PC-9 (cell line): ENCODE measurements around the gene SLK. TPM values are rescaled to one million over a fixed set of nuclear protein-coding genes. Genes with fewer than 3 reads are reported as not detected.
A peak's percentile ranks its signal among the peaks of the same experiment; 100 is the strongest.

ENCODE experiments used
- BruUV-seq: library from RNA; stranded (reverse); fragments of 400-500 nt; replicated peaks from 2 replicates; lab custom pipeline; 2021; lab: Mats Ljungman, UMichigan
- CTCF ChIA-PET: fragments of 300-600 bp; sonication (Branson Sonifier 250); formaldehyde crosslinking; loops from one replicate; lab custom pipeline; 2022; ENCODE audit warnings: antibody characterized with exemption; lab: Charles Lee
- POLR2A ChIA-PET: fragments of 300-600 bp; sonication (Branson Sonifier 250); formaldehyde crosslinking; loops from one replicate; lab custom pipeline; 2022; ENCODE audit warnings: antibody characterized with exemption; ENCODE audit not compliant: unreplicated experiment; lab: Charles Lee
- DNase-seq, 2 experiments: peaks; one replicate each; pipeline versions ENCODE4 v3.0.0 to v3.0.0-alpha.2; 2015 to 2022; ENCODE audit warnings: mixed read lengths in 1 of 2
- H2AFZ ChIP-seq: fragments of 200-600 bp; sonication (generic); 2 replicates; pipeline ENCODE4 v1.8.1; 2017; ENCODE audit warnings: antibody characterized with exemption
- H3F3A ChIP-seq: fragments of 200-600 bp; sonication (generic); 2 replicates; pipeline ENCODE4 v1.8.1; 2017; ENCODE audit warnings: antibody characterized with exemption, mild to moderate bottlenecking, low read depth; ENCODE audit not compliant: insufficient read depth
- H3K27ac ChIP-seq: fragments of 200-600 bp; sonication (generic); 2 replicates; pipeline ENCODE4 v1.6.1; 2016; ENCODE audit warnings: mixed run types
- H3K27me3 ChIP-seq: fragments of 200-600 bp; sonication (generic); 2 replicates; pipeline ENCODE4 v1.6.1; 2016; ENCODE audit warnings: low read depth, mixed run types; ENCODE audit not compliant: insufficient read depth
- H3K36me3 ChIP-seq: fragments of 200-600 bp; sonication (generic); 2 replicates; pipeline ENCODE4 v1.6.1; 2016; ENCODE audit warnings: low read depth, mixed run types
- H3K4me1 ChIP-seq: fragments of 200-600 bp; sonication (generic); replicated peaks from 2 replicates; pipeline ENCODE4 v1.6.1; 2016; ENCODE audit warnings: mixed run types; ENCODE audit not compliant: insufficient read depth
- H3K4me2 ChIP-seq: fragments of 200-600 bp; sonication (generic); 2 replicates; pipeline ENCODE4 v1.6.1; 2017; ENCODE audit warnings: mixed run types
- H3K4me3 ChIP-seq: fragments of 200-600 bp; sonication (generic); 2 replicates; pipeline ENCODE4 v1.6.1; 2016; ENCODE audit warnings: mixed run types
- H3K79me2 ChIP-seq: fragments of 200-600 bp; sonication (generic); 2 replicates; pipeline ENCODE4 v1.6.1; 2017; ENCODE audit warnings: low read depth, mixed run types
- H3K9me2 ChIP-seq: fragments of 200-600 bp; sonication (generic); 2 replicates; pipeline ENCODE4 v1.8.1; 2017; ENCODE audit warnings: mild to moderate bottlenecking; ENCODE audit not compliant: insufficient read depth
- H3K9me3 ChIP-seq: fragments of 200-600 bp; sonication (generic); 2 replicates; pipeline ENCODE4 v1.8.1; 2016; ENCODE audit warnings: low read depth; ENCODE audit not compliant: insufficient read depth
- H4K20me1 ChIP-seq: fragments of 200-600 bp; sonication (generic); 2 replicates; pipeline ENCODE4 v1.8.1; 2017; ENCODE audit not compliant: insufficient read depth
- CTCF ChIP-seq: fragments of 200-600 bp; sonication (generic); conservative IDR thresholded peaks from 2 replicates; pipeline ENCODE4 v1.6.1; 2017; ENCODE audit warnings: mixed run types, antibody characterized with exemption, mild to moderate bottlenecking, moderate library complexity
- EZH2 ChIP-seq: fragments of 200-600 bp; sonication (generic); IDR thresholded peaks from 2 replicates; pipeline ENCODE4 v1.8.0; 2017; ENCODE audit warnings: antibody characterized with exemption, low read depth
- intact Hi-C: fragments of 100-400 bp; cut with micrococcal nuclease; formaldehyde crosslinking; loops from one replicate; pipeline ENCODE4 v1.10.0; 2022; ENCODE audit not compliant: unreplicated experiment
- total RNA-seq: library from RNA; stranded (reverse); gene quantifications from 2 replicates; pipeline ENCODE4 v1.2.3, GENCODE V29; 2021

The SLK gene
- total RNA-seq, 1 experiment from 2014 or later, result 30.4 TPM

GRCh38 chr10:103969857-103970627 is 3.1 kb downstream of the SLK start:
- peak overlapping the region; percentile 99 for H3K4me3 ChIP-seq
- H3K27ac ChIP-seq, result peak overlapping the region; percentile 44
- intact Hi-C loops, result loop anchor here (2.0 to 5.0 kb wide), 2 partner anchors 53 to 75 kb away; partner anchors contain the start of gene STN1
- H3K27me3 ChIP-seq, result no peaks in the 10 kb centered on the region
- no peaks in the 10 kb centered on the region for H3K9me3 ChIP-seq
- H3K4me1 ChIP-seq, result peaks cover 13% of the 10 kb centered on the region
- no peak overlapping the region for H2AFZ ChIP-seq
- no peaks in the 10 kb centered on the region for H3K9me2 ChIP-seq
- ChIA-PET CTCF (no interaction called here), POLR2A (interaction anchor here (1.0 kb wide), 1 partner anchor 75 kb away, joined by 3 read pairs; no protein-coding TSS in a partner anchor)
- TF ChIP-seq CTCF, result no peak
- no peak for TF ChIP-seq EZH2
- H3K36me3 ChIP-seq, result 0 out of 2 replicates have a peak, but pooled peaks cover 4% of the 10 kb centered on the region
- DNase-seq, result no peak
- H4K20me1 ChIP-seq, result peaks cover 24% of the 10 kb centered on the region
- H3K4me2 ChIP-seq, result peak overlapping the region; percentile 94
- peaks cover 70% of the 10 kb centered on the region for H3K79me2 ChIP-seq
- no peaks in the 10 kb centered on the region for H3F3A ChIP-seq
- no TSS peak for BruUV-seq

GRCh38 chr10:103975169-103975568 is 8.2 kb downstream of the SLK start:
- H2AFZ ChIP-seq, result no peak overlapping the region
- BruUV-seq, result no TSS peak
- ChIA-PET POLR2A (no interaction called here), CTCF (no interaction called here)
- H3K9me3 ChIP-seq, result no peaks in the 10 kb centered on the region
- H3K4me2 ChIP-seq, result no peak overlapping the region
- H3K4me3 ChIP-seq, result no peak overlapping the region
- no peaks in the 10 kb centered on the region for H3K27me3 ChIP-seq
- no peaks in the 10 kb centered on the region for H3F3A ChIP-seq
- H3K9me2 ChIP-seq, result no peaks in the 10 kb centered on the region
- H3K79me2 ChIP-seq, result peaks cover 92% of the 10 kb centered on the region
- TF ChIP-seq CTCF, result no peak
- no peak for TF ChIP-seq EZH2
- 0 out of 2 replicates have a peak, but pooled peaks cover 4% of the 10 kb centered on the region for H3K36me3 ChIP-seq
- H3K27ac ChIP-seq, result no peak overlapping the region
- intact Hi-C loops, result no loop called here
- peaks cover 7% of the 10 kb centered on the region for H3K4me1 ChIP-seq
- H4K20me1 ChIP-seq, result peaks cover 11% of the 10 kb centered on the region
- DNase-seq, result no peak

- CTCF ChIA-PET, result no interaction called here
- POLR2A ChIA-PET, result no interaction called here
These were observed 10.3 kb downstream of the SLK start for GRCh38 chr10:103977204-103977603.

More at GRCh38 chr10:103977204-103977603, 10.3 kb downstream of the SLK start:
- Histone ChIP-seq H3K9me2 (no peaks in the 10 kb centered on the region), H4K20me1 (0 out of 2 replicates have a peak, but pooled peaks cover 9% of the 10 kb centered on the region), H3K4me2 (no peak overlapping the region), H3K4me1 (no peaks in the 10 kb centered on the region), H3K36me3 (0 out of 2 replicates have a peak, but pooled peaks cover 4% of the 10 kb centered on the region), H3K27me3 (no peaks in the 10 kb centered on the region), H2AFZ (no peak overlapping the region), H3K79me2 (peaks cover 92% of the 10 kb centered on the region), H3F3A (no peaks in the 10 kb centered on the region), H3K27ac (no peak overlapping the region), H3K9me3 (no peaks in the 10 kb centered on the region), H3K4me3 (no peak overlapping the region)
- BruUV-seq, result no TSS peak
- no peak for TF ChIP-seq EZH2
- no peak for TF ChIP-seq CTCF
- intact Hi-C loops, result no loop called here
- no peak for DNase-seq
